Right forelimb (tissue), 1 donor: ENCODE data around the gene CCDC187.

Source experiments
- DNase-seq: peaks from one replicate; pipeline ENCODE4 v3.0.0-alpha.2; 2018

Gene CCDC187

DNA sequence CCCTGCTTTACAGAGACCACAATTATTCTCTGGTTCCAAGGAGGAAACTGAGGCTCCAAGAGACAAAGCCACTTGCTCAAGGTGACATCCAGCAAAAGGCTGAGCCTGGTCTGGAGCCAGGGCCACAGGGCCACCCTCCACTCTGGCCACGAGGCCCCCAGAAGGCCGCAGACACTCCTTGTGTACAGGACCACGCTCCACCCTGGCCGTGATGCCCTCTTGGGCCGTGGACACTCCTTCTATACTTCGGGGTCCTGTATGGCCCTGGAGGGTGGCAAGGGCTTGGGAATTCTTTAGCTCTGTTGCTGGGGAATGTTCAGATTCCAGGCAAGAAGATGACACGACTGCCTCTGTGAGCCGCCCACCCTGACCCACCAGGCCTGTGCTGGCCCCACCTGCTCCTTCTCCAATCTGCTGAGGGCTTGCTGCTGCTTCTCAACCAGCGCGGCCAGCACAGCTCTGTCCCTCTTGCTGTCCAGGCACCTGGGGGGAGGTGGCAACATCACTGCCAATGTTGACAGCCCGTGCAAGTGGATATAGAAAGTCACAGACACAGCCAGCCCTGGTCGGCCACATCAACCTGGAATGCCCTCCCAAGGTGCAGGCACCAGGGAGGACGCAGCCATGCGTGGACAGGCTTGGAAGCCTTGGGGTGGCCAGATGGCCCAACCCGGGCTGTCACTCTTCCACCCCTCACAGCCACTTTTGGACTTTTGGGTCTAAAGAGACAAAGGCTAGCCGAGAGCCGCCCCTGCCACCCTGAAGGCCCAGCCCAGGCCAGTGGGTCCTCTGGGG is 38.1 kb downstream of the CCDC187 start:
- DNase-seq: no peak

DNA sequence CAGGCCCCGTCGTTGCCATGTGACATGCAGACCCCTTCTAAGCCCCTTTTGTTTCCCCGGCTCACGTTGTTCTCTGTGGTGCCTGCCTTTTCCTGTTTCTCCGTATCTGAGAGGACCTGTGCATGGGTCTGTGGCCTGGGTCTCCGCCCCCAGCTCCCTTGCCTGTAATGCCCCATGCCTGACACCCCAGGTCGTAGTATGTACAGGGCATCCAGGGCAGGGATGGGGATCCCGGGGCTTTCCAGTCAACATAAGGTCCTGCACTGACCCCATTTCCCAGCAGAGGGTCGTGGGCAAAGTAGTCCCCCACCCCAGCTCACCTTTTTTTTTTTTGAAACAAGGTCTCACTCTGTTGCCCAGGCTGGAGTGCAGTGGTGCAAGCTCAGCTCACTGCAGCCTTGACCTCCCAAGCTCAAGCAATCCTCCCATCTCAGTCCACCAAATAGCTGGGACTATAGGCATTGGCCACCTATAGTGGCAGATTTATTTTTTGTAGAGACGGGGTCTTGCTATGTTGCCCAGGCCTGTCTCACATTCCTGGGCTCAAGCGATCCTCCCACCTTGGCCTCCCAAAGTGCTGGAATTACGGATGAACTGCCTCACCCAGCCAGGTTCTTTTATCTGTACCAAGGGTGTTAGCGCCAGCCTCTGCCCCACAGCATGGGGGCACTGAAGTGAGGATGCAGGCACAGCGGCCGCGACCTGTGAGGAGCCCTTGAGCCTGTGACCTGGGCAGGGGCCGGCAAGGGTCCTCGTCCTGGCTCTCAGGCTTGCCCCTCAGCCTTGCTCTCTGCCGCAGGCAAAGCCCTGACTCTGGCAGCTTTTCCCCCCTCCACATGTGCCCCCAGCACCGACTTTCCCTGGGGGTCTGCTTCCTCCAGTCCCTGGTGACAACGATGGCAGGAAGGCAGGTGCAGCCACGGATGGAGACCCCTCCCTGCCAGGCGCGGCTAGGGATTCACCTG is 39.2 kb downstream of the CCDC187 start:
- no peak for DNase-seq

DNA sequence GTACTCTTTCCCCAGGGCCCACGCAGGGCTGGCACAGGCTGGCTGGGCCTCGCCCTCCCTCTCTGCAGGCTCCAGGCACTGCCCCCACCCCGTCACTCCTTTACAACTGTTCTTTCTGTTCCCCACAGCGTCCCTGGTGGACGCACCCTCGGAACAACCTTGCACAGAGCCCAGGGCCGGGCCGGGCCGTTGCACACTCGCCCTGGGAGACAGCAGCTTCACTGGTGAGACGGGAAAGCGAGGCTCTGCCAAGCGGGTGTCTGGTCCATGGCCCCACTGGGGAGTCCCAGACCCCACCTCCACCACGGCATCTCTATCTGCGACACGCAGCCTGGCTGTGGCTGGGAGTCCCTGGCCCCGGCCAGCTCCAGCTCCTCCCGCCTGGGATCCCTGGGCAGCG is 39.9 kb downstream of the CCDC187 start:
- no peak for DNase-seq

DNA sequence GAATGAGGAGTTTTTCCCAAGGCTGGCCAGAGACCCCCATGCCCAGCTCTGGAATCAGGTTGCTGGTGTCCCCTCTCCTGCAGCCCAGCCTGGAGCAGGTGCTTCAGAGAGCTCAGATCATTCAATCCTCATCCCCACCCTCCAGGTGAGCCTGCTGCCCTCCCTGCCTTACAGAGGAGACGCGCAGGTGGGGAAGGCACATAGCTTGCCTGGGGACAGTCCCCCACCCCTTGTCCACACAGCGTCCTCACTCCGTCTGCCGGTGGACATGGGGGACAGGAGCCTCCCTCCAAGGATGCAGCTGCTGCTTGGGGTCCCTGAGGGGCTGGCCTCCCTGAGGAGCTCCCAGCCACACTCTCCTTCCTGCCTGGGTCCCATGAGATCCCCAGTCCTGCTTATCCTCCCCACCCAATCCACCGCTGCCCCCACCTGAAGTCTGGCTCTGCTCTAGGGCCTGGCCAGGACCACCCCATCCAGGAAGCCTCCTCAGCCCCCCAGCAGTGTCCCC is 41.2 kb downstream of the CCDC187 start:
- DNase-seq: no peak

DNA sequence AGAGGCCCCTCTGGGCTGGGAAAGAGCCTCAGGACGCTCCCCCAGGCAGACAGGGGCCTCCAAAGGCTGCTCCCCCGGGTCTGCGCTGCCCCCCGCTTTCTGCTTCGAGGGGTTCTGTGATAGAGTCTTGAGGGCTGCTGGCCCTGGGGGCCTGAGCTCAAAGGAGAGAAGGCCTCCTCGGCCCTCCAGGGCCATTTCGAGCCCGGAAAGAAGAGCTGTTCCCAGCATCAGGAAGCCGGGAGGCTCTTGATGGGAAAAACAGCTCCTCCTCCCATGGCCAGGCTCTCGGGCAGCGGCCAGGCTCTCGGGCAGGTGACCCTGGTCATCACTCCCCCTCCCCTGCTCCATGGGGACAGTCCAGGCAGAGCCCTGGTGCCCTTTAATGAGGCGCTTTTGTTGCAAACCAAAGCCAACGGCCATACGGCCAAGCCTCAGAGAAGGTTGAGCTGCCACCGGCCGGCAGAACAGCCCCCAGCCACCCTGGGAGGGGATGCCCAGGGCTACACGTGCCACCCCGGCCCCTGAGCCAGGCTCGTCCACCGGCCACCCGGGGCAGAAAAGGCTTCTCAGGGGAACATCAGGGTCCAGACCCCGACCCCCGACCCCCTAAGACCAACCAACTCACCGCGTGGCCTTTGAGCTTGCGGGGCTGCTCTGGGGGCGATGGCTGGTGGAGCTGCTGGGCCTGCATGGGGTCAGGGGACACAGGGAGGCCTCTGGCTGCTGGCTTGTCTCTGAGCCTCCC is 42.0 kb downstream of the CCDC187 start:
- no peak for DNase-seq

DNA sequence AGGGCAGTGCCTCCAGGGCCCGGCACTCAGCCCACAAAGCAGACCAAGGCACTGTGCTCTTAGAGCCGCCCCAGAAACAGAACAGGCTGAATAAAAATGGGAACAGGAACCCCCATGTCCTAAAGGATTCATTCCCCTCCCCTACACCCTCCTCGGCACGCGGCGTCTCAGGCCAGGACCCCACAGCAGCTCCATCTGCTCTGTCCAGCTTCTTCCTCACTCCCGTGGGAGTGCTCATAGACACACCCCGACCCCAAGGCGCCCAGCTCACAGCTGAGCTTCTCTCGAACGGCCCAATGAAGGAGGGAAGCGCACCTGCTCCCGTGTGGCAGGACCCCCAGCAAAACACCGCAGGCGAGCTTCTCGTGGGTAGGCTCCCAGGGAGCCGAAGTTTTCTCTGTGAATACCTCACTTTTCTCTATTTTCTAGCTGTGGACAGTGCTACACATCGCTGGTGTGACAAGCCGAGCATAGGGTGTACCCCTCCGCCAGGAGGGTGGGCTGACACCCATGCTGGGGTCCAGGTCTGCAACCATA is 42.9 kb downstream of the CCDC187 start:
- DNase-seq: no peak

DNA sequence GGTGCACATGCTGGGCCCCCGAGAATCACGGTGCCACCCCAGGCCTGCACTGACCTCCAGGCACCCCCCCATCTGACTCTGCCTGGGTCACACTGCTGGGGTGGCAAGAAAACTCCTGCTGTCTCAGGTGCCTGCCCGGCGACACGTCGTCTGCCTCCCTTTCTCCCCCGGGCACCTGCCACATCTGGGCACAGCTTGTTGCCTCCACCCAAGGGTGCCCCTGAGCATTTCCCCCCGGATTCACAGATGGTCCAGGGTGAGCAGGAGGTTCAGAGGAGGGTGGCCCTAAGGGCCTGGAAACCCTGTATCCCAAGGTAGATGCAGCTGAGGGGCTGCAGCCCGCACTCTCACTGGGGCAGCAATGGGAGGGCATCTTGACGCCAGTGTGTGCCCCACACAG is 43.4 kb downstream of the CCDC187 start:
- DNase-seq: no peak

DNA sequence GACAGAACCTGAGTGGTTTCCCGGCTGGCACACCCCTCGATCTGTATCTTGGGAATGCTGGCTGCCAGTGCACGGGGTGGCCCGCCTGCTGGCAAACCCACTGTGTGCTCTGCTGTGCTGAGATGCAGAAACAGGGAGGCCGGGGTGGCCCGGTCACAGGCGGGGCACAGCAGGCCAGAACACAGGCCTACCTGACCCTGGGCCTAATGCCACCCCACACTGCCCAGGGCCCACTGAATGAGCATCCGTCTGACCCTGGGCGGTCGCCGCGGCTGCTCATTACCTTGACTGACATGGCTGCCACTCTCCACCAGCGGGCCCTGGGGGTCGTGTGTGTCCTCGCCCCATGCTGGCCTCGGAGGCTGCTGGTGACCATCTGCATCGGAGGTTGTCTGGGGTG is 44.1 kb downstream of the CCDC187 start:
- DNase-seq: no peak

DNA sequence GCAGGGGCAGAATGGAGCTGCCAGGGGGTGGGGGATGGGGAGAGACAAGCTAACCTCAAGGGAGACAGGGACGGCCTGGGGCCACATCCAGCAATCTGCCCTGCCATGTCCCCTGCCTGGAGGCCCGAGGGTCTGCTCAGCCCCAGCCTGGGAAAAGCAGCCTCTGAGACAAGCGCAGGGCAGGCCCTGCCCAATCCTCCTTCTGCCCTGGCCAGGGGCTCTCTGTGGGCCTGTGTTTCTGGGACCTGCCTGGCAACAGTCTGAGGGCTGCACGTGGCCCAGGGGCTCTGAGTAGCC is 44.4 kb downstream of the CCDC187 start:
- DNase-seq: no peak

DNA sequence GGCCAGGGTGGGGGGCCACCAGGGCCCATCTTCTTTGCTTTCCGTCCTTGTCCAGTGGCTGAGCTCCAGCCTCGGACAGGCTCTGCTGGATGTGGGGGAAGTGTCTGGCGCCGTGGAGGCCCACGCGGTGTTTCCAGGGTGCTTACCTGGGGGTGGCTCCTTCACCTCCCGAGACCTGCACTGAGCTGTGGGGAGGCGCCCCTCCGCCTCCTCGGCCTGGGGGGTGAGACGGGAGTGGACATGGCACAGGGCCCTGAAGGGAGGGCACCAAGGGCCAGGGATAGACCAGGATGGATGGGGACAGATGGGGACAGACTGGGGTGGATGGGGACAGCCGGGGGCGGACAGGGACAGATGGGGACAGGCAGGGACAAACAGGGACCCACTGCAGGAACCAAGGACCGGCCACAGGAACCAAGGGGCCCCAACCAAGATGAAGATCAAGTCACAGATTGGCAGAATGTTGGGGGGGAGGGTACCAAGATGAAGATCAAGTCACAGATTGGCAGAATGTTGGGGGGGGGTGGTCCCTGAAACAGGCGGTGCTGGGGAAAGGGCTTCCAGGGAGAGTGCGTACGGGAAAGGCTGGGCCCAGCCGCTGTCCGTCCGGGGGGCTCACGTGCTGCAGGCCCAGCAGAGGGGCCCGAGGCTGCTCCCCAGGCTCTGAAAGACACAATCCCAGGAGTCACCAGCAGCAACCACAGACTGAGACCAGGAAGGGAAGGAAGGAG is 44.9 kb downstream of the CCDC187 start:
- DNase-seq: no peak

DNA sequence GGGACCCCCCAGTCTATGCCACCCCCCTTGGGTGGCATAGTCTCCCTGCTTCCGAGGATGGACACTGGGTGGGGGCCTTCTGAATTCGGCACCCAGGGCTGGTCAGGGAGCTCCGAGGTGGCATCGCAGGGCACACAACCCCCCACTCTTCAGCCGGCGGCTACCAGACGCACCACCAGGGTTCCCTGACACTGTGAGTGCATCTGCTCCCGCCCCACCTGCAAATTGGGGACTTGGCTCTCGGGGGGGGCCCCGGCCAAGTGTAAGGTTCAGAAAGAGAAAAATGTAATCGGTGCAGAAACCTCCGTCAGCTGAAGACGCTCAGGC is 45.6 kb downstream of the CCDC187 start:
- DNase-seq: no peak

DNA sequence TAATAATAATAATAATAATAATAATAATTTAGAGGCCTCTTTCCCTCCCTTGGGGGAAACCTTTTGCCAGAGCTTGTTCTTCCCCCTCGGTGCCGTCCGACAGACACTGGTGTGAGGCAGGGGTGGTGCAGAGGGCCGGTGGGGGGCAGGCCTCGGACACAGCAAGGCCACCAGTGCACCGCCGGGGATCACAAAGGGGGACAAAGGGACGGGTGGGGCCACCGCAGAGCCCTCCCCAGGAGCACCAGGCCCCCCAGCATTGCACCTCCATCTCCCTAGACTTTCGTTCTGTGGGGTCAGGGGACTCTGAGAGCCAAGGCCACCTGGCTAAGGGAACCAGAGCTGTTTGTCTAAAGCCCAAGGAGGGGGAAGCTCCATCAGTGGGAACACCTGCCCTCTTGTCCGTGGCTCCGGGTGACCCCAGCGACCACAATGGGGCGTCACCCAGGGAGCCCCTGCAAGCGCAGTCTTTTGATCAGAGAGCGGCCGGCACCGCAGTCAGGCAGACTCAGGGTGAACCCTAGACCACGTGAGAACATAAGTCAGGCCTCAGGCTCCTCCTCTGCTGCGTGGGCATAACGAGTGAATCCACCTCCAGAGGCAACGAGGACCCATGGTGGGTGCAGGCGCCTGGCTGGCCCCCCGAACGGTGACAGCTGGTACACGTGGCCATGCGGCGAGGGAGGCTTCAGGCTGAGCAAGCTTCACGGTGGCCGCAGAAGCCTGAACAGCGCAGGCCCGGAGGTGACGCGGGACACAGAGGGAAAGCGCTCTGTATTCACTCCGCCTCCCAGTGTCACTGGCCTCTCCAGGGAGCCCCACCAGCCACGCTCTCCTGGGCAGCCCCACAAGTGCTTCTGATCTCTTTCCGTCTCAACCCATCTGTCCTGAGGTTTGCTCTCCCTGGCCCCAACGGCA is 46.3 kb downstream of the CCDC187 start:
- no peak for DNase-seq

DNA sequence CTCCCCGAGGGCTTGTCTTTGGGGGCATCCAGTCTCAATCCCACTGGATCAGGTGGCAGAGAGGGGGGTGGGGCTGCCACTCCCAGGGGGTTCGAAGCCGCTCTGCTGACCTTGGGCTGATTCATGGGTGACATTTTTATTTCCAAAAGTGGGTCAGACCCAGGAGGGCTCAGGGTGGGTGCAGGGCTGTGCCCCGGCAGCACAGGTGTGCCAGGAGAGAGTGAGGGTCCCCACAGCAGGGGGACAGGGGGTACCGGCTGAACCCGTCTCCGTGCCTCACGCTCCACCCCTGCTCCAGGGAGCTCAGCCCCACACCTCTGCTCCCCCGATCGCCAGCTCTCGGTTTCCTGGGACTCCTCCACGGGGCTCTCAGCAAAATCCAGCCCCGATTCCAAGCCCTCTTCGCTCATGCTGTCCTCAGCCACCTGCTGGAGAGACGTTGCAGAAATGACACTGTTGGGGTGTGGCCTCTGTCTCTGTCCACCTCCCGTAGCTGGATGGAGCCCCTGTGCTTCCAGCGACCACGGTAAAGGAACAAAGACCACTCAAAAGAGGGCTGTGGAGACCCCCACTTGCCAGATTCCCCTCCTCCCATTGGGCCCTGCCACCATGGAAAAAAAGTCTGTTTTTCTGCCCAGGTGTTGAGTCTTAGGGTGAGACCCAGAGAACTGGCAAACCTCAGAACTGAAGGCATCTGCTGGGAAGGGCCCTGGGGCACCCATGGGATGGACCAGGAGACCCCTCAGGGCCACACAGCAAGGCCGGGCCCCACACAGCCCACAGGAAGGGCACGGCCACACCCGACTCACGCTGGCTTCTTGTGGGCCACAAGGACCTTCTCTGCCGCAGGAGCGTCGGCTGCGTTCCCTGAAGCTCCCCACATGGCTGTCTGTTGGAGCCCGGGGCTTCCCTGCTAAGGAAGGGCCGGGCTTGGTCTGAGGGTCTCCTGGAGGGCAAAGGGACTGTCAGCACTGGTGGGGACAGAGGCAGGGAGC is 47.7 kb downstream of the CCDC187 start:
- no peak for DNase-seq

DNA sequence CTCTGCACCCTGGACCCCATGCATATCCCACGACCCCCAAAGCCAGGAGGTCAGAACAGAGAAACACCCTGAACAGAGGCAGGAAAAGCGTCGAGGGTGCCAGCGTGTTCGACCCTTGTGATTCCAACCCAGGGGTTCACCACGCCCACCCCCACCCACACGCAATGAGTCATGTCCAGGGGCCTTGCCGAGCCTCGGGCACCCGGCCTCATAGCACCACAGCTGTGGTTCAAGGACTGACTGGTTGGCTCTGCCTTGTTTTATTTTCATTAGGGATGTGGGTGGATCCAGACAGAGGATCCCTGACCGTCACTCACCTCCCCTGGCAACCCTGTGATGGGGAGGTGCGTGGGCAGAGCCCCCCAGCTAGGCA is 48.7 kb downstream of the CCDC187 start:
- no peak for DNase-seq

DNA sequence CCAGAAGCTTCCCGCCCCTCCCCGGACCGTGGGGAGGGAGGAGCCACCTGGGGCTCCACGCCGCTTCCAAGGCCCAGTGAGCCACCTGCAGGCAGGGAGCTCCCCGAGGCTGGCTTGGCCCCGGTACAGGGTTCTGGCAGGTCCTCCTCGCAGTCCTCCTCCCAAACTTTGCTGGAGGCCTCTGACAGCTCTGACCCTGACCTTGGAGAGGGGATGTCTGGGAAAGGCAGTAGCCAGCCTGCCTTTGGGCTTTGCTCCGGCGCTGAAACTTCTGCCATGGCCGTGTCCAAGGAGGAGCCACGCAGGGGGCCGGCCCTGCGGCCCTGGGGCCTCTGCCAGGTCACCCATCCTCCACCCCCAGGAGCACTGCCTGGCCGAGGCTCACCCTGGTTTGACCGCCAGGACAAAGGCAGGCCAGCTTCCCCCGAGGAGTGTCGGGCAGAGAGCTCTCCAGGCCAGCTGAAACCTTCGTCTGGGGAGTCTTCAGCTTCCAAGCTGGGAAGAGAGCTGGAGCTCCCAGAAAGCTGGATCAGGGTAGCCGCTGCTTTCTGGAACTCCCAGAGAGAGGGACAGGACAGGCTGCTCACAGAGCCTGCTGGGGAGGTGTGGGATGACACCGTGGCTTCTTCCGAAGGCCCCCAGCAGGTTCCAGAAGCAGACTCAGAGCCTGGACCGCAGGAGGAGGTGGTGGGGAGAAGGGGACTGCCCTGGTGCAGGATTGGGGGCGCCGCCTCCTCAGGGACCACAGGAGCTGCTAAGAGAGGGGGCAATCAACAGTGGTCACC is 49.3 kb downstream of the CCDC187 start:
- DNase-seq: no peak

DNA sequence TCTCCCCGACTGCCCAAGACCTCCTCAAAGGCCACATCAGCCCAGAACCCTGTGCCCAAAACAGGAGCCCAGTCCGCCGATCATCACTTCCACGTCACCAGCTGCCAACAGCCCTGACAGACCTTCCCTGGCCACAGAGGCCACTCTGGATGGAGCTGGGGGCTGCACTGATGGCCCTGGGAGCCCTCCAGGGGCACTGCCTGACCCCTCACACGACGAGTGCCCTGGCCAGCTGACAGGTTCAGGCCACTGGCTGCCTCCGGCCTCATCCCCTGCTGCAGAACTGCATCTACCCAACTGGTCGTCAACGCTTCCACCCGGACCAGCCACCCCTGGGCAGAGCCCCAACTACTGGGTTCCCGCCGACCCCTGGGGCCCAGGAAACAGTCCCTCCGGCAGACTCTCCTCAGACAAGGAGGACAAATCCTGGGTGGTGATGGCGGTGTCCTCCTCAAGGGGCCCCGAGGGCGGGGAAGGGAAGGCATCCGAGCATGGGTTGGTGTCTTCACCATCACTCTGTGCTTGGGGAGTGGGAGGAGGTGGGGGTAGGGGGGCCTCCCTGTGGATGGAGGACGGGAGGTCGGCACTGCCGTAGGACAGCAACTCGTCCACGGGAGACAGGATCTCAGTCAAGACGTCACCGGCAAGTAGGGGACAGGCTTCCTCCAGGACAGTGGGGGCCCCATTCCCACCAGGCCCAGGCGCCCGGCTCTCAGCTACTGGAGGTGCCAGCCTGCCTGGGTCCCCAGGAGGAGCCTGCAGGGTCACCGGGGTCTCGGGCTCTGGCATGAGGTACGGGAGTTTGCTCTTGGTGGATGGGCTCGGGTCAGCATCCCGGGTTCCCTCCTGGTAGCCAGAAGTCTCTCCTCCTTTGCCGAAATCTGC is 50.4 kb downstream of the CCDC187 start:
- DNase-seq: no peak

DNA sequence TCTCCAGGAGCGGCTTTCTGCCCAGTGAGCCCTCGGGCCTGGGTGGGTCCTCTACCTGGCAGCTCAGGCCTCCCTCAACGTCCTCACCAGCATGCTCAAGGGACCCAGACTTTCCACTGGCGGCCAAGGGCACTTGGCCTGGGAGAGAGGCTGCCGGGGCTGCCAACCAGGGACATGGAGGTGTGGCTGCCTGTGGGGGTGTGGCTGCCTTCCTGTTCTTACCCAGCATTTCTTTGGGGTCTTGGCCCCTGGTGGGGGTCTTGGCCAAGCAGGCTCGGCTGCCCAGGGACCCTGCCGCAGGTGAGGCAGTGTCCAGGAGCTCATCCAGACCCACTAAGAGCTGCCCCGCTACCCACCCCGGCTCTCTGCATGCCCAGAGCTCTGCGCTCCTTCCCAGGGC is 51.0 kb downstream of the CCDC187 start:
- no peak for DNase-seq

DNA sequence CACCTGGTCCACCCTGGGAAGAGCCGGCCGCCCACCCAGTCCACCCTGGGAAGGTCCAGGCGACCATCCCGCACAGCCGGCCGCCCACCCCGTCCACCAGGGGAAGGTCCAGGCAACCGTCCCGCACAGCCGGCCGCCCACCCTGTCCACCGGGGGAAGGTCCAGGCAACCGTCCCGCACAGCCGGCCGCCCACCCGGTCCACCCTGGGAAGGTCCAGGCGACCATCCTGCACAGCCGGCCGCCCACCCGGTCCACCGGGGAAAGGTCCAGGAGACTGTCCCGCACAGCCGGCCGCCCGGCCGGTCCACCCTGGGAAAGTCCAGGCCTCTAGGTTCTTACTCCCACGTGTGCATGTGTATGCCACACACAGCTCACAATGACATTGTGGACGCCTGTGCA is 51.6 kb downstream of the CCDC187 start:
- DNase-seq: no peak
